CD4-positive, alpha-beta T cell treated with Interferon gamma for 1 hour (primary cell): ENCODE data around the gene TULP4.
"Not testable (repeated sequence)": the region's sequence is repeated elsewhere in the genome, so short reads cannot be mapped to it uniquely, and the experiment has no call there.

Experiments
- DNase-seq: peaks from one replicate; pipeline ENCODE4 v3.0.0-alpha.2; 2020

TULP4 gene

DNA sequence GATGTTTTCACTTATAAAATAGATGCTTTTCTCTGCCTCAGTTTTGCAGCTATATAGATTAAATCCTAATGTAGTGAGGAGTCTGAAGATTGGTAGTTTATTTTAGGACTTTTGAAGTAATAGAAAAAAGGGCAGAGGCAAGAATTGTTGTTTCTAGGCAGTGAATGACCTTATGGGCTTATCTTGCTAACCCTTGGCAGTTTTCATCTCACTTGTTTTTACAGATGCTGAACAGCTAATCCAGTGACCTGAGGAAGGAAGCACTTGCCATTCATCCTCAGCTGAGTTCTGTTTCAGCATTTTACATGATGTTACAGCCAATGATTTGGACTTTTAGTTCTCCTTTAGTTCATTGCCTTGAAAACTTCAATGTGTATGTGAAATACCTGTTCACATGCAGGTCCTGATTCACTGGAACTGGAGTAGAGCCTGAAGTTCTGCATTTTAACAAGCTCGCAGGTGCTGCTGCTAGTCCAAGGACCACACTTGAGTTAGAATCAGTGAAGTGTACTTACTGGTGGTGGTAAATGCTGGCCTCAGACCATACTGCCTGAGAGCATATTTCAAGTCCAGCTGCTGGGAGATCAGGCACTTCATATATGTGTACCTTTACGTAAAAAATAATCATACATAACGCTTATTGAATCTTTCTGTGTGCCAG, 86.9 kb downstream of the TULP4 start:
- no peak for DNase-seq

DNA sequence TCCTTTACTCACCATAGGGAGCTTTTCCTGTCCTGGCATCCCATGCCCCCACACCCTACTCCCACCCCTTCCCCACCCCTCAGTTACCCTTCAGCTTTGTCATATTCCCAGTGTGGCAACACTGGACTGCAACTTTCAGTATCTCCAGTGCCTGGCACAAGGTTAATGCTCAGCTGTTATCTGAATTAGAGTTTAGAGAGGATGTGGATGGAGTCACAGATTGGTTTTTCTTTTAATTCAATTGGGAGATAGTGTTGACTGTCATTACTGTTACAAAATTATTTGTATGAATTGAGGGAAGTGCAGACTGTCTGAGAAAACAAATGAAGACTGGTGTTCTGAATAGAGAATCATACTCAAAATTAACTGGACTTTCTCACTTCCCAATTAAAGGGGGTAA, 89.9 kb downstream of the TULP4 start:
- no peak for DNase-seq

DNA sequence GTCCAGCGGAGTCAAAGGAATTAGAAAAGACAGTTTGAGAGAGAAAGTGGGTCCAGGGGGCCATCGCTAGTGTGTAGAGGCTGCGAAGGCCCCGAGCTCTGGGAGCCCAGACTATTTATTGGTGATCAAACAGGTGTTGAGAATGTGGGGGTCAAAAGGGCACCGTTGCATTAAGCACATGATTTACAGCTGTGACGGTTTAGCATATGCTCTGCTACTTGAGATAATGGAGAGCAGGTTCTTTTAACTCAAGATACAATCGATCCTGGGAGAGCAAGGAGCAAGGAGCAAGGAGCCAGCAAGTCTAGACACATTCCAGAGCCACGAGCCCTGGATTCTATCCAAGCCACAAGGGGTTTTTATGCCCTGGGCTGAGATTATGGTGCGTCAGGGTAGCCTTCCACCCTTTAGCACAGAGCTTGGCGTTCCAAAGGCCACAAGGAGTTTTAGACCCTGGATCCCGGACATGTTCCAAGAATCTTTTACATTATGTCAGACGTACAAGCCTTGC, 93.1 kb downstream of the TULP4 start:
- DNase-seq, result not testable (repeated sequence)

DNA sequence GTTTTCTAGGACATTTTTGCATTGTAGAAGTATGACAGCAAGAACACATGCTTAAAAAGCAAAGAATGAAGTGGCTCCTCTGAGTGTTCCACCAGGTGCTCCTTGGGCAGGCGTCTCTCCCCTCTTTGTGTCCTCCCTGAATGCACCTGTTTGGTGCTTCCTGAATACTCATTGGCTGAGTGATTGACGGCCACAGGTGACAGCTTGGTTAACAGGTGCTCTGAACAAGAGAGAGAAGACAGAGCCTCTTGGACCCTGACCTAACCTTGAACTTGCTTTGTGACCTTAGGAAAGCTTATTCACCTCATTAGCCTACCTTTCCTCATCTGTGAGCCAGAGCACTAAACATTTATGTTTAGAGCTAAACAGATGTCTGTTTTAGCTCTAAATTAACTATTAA, 93.7 kb downstream of the TULP4 start:
- no peak for DNase-seq

DNA sequence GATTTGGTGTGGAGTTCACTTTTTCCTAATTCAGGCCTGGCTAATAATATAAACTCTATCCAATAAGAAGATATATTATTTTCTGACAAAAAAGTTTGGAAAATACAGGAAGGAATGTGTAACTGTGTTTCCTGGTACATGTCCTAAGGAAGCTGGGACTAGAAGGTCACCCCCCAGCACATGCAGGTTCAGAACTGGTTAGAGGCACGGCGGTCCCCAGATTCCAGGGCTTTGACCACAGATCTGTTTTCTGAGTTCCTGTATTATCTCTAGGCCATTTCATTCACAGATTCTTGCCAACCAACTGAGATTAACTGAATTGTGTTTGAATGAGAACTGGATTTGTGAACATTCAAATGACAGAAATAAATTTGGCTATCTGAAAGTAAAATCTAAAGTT, 94.5 kb downstream of the TULP4 start:
- no peak for DNase-seq

DNA sequence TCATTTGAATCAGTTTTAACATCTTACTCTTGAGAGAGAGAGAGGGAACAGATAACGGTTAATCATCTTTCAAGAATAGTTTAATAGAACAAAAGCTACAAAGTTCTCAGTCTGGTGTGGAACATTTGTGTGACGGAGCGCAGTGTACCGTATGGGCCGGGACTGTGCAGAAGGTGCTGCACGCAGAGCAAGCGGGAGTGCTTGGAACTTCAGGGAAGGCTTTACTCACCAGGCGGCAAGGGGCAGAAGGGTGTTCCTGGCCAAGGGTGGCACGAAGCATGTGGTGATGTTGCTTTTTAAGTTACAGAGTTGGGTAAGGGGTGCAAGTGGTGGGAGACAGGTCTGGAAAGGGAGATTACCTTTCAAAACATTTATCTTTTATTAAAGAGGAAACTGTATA, 95.7 kb downstream of the TULP4 start:
- DNase-seq, result no peak

DNA sequence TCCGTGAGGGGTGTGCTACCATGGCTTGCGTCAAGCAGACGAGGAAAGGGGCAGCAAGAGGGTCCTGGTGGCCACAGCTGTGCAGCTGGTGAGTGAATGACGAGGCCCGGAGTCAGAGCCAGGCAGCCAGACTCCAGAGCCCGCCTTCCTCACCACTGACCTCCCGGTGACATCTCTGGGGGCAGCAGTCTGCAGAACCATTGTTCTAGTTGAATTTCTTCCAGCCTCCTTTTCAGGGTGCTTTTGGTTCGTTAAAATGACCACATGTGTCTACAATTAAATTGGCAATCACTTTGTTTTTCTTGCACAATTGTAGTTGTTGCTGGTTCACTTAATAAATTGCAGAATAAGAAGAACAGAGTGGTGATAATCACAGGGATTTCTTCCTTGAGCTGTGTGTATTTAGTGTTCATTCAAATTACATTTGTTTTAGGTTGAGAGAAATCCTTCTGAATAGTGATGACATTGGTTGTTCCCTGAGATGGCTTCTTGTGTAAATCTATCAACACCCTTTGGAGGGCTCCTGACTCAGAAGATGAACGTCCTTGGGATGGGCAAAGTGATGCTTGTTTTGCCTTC, 96.4 kb downstream of the TULP4 start:
- no peak for DNase-seq

DNA sequence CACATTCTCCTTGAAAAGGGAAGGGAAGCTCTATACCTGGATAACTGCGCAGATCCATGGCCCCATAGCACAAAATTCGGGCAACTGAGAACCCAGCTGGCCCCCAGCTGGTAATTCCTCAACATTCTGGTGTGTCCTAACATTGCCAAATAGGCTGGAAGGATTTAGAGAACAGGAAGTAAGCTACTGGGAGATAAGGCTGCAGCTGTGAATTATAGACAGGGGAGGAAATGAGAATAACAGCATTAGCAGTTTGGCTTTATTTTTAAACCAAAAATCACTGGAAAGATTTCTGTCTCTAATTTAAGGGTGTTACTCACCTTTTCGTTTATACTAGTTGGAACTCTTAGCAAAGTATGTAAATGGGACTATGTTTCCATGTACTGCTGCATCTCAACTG, 97.2 kb downstream of the TULP4 start:
- DNase-seq, result no peak

DNA sequence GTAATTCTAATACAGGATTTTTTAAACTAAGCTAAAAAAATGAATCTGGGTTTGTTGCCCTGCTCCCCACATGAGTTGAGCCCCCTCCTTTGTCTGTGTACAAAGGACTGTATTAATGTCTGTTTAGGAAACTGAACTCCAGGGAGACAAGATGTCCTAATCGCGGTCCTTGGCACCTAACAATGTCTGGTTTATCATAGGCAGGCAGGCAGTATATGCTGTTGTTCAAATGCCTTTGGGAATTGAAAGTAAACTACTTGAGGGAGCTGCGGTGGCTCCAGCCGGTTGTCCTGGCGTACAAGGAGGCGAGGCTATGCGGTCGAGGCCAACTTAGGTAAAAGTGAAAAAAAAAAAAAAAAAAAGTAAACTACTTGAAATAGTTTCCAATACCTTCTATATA, 98.5 kb downstream of the TULP4 start:
- no peak for DNase-seq

DNA sequence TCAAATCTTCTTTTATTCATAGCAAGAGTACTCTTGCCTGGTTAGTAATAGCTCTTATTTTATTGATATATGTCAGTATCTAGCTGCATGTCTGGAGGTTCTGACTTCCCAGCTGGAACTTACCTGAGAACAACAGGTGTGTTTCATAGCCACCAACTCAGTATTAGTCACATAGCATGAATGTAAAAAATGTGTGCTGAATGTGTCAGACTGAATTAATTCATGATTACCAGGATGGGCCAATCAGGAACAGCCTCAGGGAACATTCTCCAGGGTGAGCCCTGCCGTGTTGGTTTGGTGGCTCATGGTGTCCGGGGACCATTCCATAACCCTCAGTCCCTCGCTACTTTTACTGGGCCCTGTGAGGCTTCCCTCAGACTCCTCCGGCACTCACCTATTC, 99.7 kb downstream of the TULP4 start:
- no peak for DNase-seq

DNA sequence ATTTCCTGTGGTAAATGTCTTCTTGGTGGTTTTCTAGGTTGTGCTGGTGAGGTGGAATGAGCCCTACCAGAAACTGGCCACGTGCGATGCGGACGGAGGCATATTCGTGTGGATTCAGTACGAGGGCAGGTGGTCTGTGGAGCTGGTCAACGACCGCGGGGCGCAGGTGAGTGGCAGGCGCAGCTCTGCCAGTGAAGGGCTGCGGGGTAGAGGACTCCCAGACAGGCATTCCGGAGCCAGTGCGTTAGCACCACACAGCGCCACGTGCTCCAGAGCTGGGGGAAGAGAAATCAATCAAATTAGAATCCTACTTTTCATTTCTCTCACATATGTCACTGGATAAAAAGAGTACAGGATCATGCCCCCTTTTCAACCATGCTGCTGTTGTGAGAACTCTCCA, 100.8 kb downstream of the TULP4 start:
- no peak for DNase-seq

DNA sequence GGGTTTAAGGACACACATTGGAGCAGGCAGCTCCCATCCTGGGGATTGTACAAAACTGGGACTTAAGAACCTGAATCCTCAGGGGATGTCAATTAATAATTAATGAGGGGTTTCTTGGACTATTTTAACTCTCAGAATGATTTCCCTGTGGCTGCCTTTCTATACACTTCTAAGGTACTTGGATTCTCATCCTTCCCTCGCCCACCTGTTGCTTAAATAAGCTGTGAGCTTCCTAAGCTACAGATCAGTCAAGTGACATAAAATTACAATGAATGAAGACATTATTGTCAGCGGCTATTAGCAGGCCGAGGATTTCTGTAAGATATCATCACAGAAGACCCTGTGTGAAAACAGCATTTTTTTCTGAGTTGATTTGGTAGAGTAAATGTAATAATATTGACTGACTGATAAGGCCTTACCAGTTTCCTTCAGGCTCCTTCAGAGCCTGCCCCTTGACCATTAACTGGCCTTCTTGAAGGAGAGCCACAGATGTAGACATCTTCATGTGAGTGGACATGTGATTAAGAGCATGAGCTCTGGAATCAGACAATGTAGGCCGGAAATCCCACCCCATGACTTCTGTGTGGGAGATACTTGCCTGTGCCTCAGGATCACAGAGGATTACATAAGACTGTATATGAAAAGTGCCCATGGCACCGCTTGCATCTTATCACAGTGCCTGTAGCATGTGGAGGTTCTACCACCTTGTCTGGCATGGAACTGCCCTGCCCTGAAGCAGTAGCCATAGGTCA, 101.7 kb downstream of the TULP4 start:
- DNase-seq, result no peak

DNA sequence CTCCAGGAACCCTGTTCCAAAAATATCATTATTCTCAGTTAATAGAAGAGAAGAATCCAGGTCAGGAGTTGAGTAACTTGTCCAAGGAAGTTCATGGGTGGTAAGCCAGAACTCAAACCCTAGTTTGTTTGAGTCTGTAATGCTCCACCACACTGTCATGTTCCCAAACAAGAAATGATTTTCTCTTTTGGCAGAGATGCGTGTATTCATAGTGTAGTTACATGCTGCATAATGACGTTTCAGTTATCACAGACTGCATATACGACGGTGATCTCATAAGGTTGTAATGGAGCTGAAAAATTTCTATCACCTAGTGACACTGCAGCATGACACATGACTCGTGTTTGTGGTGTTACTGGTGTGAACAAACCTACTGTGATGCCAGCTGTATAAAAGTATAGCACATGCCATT, 102.6 kb downstream of the TULP4 start:
- DNase-seq, result no peak

DNA sequence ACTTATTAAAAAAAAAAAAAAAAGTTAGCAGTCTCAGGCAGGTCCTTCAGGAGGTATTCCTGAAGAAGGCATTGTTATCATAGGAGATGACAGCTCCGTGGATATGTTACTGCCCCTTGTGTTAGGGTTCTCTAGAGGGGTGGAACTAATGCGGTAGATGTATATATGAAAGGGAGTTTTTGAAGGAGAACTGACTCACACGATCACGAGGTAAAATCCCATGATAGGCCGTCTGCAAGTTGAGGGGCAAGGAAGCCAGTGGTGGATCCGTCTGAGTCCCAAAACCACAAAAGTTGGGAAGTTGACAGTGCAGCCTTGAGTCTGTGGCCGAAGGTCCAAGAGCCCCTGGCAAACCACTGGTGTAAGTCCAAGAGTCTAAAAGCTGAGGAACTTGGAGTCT, 103.4 kb downstream of the TULP4 start:
- DNase-seq, result no peak

DNA sequence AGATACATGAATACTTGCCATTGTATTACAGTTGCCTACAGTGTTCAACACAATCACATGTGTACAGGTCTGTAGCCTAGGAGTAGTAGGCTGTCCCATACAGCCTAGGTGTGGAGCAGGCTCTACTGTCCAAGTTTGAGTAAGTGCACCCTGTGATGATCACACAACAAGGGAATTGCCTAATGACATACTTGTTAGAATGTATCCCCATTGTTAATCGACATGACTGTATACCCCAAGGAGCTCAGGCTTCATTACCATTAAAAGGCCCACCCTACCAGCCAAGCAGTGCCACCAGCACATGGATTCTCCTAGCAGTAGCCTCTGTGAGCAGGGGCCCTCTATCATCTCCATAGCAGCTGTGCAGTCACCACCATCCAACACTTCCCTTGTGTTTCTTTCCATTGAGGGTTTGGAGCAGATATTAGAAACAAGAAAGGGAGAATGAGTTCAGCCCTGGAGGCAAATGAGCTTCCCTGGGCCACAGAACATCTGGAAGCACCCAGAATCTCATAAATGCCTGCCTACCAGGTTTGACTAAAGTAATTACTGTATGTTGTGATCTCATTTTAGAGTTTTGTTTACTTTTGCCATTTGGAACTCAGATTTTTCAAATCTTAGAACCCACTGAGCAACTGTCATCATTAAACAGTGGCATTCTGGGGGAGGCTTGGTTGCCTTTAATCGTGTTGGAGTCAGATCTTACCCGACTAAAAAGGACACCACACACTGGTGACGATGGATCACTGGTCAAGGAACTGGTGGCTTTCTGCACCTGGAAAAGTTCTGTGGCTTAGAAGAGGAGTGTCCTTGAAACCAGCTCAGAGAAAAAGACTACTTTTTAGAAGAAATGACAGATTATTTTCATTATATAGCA, 104.9 kb downstream of the TULP4 start:
- no peak for DNase-seq

DNA sequence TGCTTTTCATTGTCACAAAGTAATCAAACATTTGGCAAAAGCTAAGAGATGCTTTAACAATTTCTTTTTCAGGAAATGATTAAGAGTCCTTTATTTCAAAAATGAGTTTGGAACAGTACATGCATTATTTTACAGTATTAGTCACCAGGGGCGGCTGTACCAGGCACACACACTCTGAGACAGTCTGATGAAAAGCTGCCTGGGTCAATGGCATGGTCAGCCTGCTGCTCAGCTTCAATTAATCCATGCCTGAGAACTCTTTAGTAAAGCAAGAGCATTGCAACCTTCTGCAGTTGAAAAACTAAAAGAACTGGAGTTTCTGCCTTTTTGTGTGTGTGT, 105.5 kb downstream of the TULP4 start:
- no peak for DNase-seq

DNA sequence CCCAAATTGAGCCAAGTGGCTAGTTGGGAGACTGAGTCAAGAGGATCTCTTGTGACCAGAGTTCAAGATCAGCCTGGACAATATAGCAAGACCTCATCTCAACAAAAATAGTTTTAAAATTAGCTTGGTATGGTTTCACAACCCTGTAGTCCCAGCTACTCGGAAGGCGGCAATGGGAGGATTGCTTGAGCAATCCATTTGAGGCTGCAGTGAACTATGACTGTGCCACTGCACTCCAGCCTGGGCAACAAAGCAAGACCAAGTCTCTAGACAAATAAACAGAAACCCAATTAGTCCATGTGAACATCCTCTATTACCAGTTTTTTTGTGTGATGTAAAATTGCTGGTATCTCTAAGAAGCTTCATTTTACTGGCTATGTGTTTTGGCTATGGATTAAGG, 106.2 kb downstream of the TULP4 start:
- no peak for DNase-seq

DNA sequence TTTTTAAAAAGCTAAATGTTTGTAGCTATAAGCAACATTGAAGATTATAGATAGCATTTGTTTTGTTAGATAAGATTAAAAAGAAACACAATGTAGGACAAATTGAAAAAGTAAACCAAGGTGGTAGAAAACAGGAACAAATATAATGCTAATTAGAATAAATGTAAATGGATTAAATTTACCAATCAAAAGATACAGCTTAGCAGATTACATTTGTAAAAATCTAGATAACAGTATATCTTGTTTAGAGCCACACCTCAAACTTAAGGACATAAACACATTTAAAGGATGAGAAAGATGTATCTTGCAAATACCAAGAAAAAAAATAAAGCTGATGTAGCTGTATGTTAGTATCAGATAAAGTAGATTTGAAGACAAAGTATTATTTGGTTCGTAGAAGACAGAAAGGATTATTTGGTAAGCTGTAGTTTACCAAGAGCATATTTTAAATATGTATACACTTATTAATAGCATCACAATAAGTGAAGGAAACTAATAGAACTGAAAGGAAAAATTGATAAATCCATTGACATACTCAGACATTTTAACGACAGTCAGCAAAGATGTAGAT, 107.2 kb downstream of the TULP4 start:
- DNase-seq, result no peak

DNA sequence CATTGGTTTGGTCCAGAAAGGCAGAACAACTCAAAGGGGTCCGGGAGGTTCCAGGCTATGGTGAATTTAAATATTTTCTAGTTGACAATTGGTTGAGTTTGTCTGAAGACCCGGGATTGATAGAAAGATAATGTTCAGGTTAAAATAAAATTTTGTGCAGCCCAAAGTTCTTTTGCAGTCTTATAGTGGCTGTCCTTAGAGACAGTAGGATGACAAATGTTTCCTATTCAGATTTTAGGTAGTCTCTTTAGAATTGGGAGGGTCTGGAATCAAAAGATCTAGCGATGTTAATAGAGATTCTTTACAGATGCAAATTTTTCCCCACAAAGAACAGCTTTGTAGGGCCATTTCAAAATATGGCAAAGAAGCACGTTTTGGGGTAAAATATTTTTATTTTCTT, 109.1 kb downstream of the TULP4 start:
- no peak for DNase-seq

DNA sequence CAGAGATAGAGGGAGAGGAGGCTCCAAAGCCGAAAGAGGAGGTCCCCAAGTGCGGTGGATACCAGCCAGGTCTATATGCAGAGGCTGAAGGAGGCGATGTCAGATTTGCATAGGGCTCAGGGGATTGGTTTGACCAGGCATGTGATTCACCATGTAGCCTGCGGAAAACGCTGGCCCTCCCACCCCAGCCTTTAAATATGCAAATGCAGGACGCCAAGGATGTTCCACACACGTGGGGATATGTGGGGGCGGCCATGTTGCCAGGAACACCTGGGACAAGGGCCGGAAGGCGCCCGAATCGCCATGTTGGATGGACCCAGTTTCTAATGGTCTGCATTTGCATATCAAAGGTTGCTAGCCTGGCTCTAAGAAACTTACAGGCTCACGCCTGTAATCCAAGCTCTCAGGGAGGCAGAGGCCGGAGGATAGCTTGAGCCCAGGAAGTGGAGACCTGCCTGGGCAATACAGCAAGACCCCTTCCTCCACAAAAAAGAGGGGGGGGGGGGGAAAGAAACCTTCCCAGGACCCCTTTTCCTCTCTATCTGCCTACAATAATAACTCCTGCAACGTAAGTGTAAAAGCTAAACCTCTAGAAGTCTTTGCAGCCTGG, 110.5 kb downstream of the TULP4 start:
- no peak for DNase-seq

DNA sequence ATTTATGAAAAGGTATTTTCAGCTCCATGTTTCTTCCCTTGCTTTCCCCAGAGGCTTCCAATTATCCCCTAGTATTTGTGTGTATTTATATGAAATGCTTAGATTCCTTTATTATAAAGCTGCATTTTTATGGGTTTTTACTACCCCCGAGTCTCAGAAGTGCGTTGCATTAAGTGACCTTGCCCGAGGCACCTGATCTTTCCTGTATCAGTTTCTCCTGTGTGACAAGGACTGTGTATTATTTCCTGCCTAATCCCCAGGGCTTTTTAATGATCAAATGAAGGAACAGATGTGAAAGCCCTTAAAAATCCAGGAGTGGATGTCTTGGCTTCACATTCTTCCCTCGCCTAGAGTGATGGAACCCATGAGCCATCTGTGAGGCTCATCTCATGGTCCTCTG, 118.8 kb downstream of the TULP4 start:
- DNase-seq, result no peak

DNA sequence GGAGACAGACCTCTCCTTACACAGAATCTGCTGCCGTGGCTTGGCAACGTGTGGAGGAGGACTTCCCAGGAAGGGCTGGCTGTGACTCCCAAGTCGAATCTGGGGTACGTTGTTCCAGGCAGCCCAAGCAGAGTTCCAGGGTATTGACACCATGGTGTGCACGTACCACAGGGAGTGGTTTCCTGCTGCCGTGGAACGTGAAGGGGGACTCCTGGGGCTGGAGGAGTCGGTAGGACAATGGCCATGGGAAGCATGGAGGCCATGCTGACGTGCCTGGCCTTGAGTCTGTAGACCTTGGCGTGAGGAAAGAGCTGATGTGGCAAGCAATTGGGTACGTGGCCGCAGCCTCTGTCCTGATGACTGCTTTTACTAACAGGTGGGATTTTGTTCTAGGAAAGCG, 119.3 kb downstream of the TULP4 start:
- DNase-seq, result no peak

DNA sequence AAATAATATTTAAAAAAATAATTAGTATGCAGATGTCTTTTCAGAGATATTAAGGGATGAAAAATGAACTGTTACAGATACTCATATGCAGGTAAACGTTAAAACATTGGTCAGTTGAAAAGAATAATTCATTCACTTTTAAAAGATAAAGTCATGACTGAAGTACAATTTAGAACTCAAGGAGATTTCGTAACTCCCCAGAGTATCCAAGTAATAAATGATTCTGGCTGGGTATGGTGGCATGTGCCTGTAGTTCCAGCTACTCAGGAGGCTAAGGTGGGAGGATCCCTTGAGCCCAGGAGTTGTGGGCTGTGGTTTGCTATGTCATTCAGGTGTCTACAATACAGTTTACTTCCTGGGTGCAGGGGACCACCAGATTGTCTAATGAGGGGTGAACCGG, 125.3 kb downstream of the TULP4 start:
- DNase-seq, result no peak
